H9 (cell line): ENCODE data around the gene ATAD3B. TPM values are rescaled to one million over a fixed set of nuclear protein-coding genes. Genes with fewer than 3 reads are reported as not detected.
"Not testable (repeated sequence)": the region's sequence is repeated elsewhere in the genome, so short reads cannot be mapped to it uniquely, and the experiment has no call there.

Source experiments
- DNase-seq: peaks from one replicate; pipeline ENCODE4 v3.0.0-alpha.2; 2017
- H2AFZ ChIP-seq: one replicate; pipeline ENCODE4 v1.6.1; 2013; ENCODE audit warnings: mild to moderate bottlenecking, low read length, control low read depth, moderate library complexity
- H2AK5ac ChIP-seq: 2 replicates; pipeline ENCODE4 v1.6.1; 2013; ENCODE audit warnings: low read length, control low read depth, mixed read lengths; ENCODE audit not compliant: insufficient read length
- H2BK120ac ChIP-seq: one replicate; pipeline ENCODE4 v1.6.1; 2013; ENCODE audit warnings: low read depth, mild to moderate bottlenecking, low read length, control low read depth, inconsistent platforms; ENCODE audit not compliant: poor library complexity, severe bottlenecking
- H2BK12ac ChIP-seq: 2 replicates; pipeline ENCODE4 v1.6.1; 2013; ENCODE audit warnings: low read length, control low read depth, mixed read lengths, low read depth; ENCODE audit not compliant: insufficient read length
- H2BK15ac ChIP-seq: 2 replicates; pipeline ENCODE4 v1.6.1; 2013; ENCODE audit warnings: low read depth, low read length, control low read depth
- H2BK20ac ChIP-seq: one replicate; pipeline ENCODE4 v1.6.1; 2013; ENCODE audit warnings: low read depth, mild to moderate bottlenecking, low read length, control low read depth, inconsistent platforms; ENCODE audit not compliant: poor library complexity, severe bottlenecking
- H2BK5ac ChIP-seq: 2 replicates; pipeline ENCODE4 v1.6.1; 2013; ENCODE audit warnings: low read length, control low read depth, mixed read lengths; ENCODE audit not compliant: insufficient read length
- H3K14ac ChIP-seq: 2 replicates; pipeline ENCODE4 v1.6.1; 2013; ENCODE audit warnings: low read length, control low read depth; ENCODE audit not compliant: insufficient read depth
- H3K18ac ChIP-seq: 2 replicates; pipeline ENCODE4 v1.6.1; 2013; ENCODE audit warnings: low read depth, mild to moderate bottlenecking, mixed read lengths, low read length, control low read depth; ENCODE audit not compliant: insufficient read length
- H3K23ac ChIP-seq: 2 replicates; pipeline ENCODE4 v1.6.1; 2013; ENCODE audit warnings: low read length, control low read depth, mixed read lengths, low read depth; ENCODE audit not compliant: insufficient read length
- H3K23me2 ChIP-seq: 2 replicates; pipeline ENCODE4 v1.6.1; 2013; ENCODE audit warnings: low read depth, mild to moderate bottlenecking, mixed read lengths, low read length, control low read depth; ENCODE audit not compliant: insufficient read length, poor library complexity, severe bottlenecking
- H3K27ac ChIP-seq: 2 replicates; pipeline ENCODE4 v1.5.1; 2013; ENCODE audit warnings: low read length, control low read depth, mixed read lengths, low read depth; ENCODE audit not compliant: insufficient read length
- H3K27me3 ChIP-seq: 2 replicates; pipeline ENCODE4 v1.6.1; 2013; ENCODE audit warnings: low read length, control low read depth, inconsistent platforms; ENCODE audit not compliant: insufficient read depth
- H3K4ac ChIP-seq: 2 replicates; pipeline ENCODE4 v1.6.1; 2013; ENCODE audit warnings: low read depth, mild to moderate bottlenecking, control low read depth, inconsistent platforms, low read length, moderate library complexity
- H3K4me1 ChIP-seq: 2 replicates; pipeline ENCODE4 v1.6.1; 2013; ENCODE audit warnings: low read length, control low read depth, inconsistent platforms; ENCODE audit not compliant: insufficient read depth
- H3K4me2 ChIP-seq: 2 replicates; pipeline ENCODE4 v1.6.1; 2013; ENCODE audit warnings: low read length, control low read depth, mixed read lengths; ENCODE audit not compliant: insufficient read length, insufficient read depth
- H3K56ac ChIP-seq: 2 replicates; pipeline ENCODE4 v1.6.1; 2013; ENCODE audit warnings: low read depth, mild to moderate bottlenecking, mixed read lengths, low read length, control low read depth; ENCODE audit not compliant: insufficient read length
- H3K79me1 ChIP-seq: 2 replicates; pipeline ENCODE4 v1.6.1; 2013; ENCODE audit warnings: low read depth, mild to moderate bottlenecking, moderate library complexity, low read length, control low read depth, inconsistent platforms; ENCODE audit not compliant: insufficient read depth, poor library complexity, severe bottlenecking
- H3K79me2 ChIP-seq: 2 replicates; pipeline ENCODE4 v1.6.1; 2013; ENCODE audit warnings: low read length, control low read depth, inconsistent platforms; ENCODE audit not compliant: insufficient read depth
- H3K9ac ChIP-seq: 2 replicates; pipeline ENCODE4 v1.6.1; 2013; ENCODE audit warnings: low read length, control low read depth, mixed read lengths; ENCODE audit not compliant: insufficient read length; ENCODE audit errors: extremely low read depth
- H3K9me3 ChIP-seq: one replicate; pipeline ENCODE4 v1.6.1; 2013; ENCODE audit warnings: low read depth, low read length, inconsistent platforms; ENCODE audit not compliant: control insufficient read depth
- H3T11ph ChIP-seq: one replicate; pipeline ENCODE4 v1.6.1; 2013; ENCODE audit warnings: mild to moderate bottlenecking, low read length, control low read depth, inconsistent platforms
- H4K20me1 ChIP-seq: one replicate; pipeline ENCODE4 v1.6.1; 2013; ENCODE audit not compliant: control insufficient read depth, insufficient read length, insufficient read depth
- H4K5ac ChIP-seq: 2 replicates; pipeline ENCODE4 v1.6.1; 2013; ENCODE audit warnings: low read depth, mild to moderate bottlenecking, mixed read lengths, low read length, control low read depth; ENCODE audit not compliant: insufficient read length
- H4K8ac ChIP-seq: replicated peaks from 2 replicates; pipeline ENCODE4 v1.6.1; 2013; ENCODE audit warnings: low read length, control low read depth, mixed read lengths, low read depth; ENCODE audit not compliant: insufficient read length
- H4K91ac ChIP-seq: 2 replicates; pipeline ENCODE4 v1.6.1; 2013; ENCODE audit warnings: low read depth, mild to moderate bottlenecking, moderate library complexity, mixed read lengths, low read length, control low read depth; ENCODE audit not compliant: insufficient read length
- H3K27ac Mint-ChIP-seq, 3 experiments: 2 replicates in 2 of 3; 3 replicates in 1 of 3; pipeline ENCODE4 v1.8.0; 2020 to 2021; ENCODE audit warnings: mixed read lengths in 3 of 3, mild to moderate bottlenecking in 1 of 3, moderate library complexity in 1 of 3
- H3K27me3 Mint-ChIP-seq: 2 replicates; pipeline ENCODE4 v1.8.0; 2021; ENCODE audit warnings: low read depth, mild to moderate bottlenecking, moderate library complexity, mixed read lengths
- H3K36me3 Mint-ChIP-seq, 3 experiments: 2 replicates in 2 of 3; 3 replicates in 1 of 3; pipeline ENCODE4 v1.8.0; 2020 to 2021; ENCODE audit warnings: low read depth in 3 of 3, mixed read lengths in 3 of 3; ENCODE audit not compliant: insufficient read depth in 1 of 3
- H3K4me1 Mint-ChIP-seq, 2 experiments: 2 replicates each; pipeline ENCODE4 v1.8.0; 2020; ENCODE audit warnings: mixed read lengths in 2 of 2
- H3K4me3 Mint-ChIP-seq, 2 experiments: 2 replicates in 1 of 2; 3 replicates in 1 of 2; pipeline ENCODE4 v1.8.0; 2020 to 2021; ENCODE audit warnings: mild to moderate bottlenecking in 2 of 2, mixed read lengths in 2 of 2, moderate library complexity in 1 of 2
- H3K9me3 Mint-ChIP-seq, 2 experiments: 2 replicates in 1 of 2; 3 replicates in 1 of 2; pipeline ENCODE4 v1.8.0; 2020; ENCODE audit warnings: mild to moderate bottlenecking in 2 of 2, mixed read lengths in 2 of 2, moderate library complexity in 1 of 2
- WGBS: extraction: QIAGEN DNeasy Blood & Tissue Kit; methylation state at CpG from one replicate; pipeline ENCODE4 v1.1.7; 2013; ENCODE audit warnings: missing lambda C conversion rate, low lambda C conversion rate, mixed read lengths; ENCODE audit not compliant: insufficient read length; ENCODE audit errors: extremely low coverage; 5-methylcytosine and 5-hydroxymethylcytosine counted together
- total RNA-seq: library from RNA; stranded (reverse); gene quantifications from 2 replicates; pipeline ENCODE4 v1.2.1, GENCODE V29; 2021
- TF ChIP-seq, protein P1 (sequence below): fragments of 200-600 bp; sonication (generic); conservative IDR thresholded peaks from 3 replicates; pipeline ENCODE4 v1.8.0; 2021; ENCODE audit warnings: antibody characterized with exemption, mild to moderate bottlenecking

Gene ATAD3B
- total RNA-seq, 1 experiment from 2014 or later: 78.6 TPM

DNA sequence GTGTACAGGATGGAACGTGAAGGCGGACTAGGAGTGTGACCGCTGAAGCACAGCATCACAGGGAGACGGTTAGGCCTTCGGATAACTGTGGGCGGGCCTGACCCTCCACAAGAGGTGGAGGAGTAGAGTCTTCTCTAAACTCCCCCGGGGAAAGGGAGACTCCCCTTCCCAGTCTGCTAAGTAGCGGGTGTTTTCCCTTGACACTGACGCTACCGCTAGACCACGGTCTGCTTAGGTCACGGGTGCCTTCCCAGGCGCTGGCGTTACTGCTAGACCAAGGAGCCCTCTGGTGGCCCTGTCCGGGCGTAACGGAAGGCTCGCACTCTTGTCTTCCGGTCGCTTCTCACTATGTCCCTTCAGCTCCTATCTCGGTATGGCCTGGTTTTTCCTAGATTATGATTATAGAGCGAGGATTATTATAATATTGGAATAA, 33.8 kb downstream of the ATAD3B start:
- Mint-ChIP-seq H3K4me3 (peak overlapping the region; percentile 66 to 76), H3K4me1 (peaks cover 5 to 10% of the 10 kb centered on the region in 2 experiments), H3K27ac (peak overlapping the region; percentile 92 to 97 (median 93); a peak in 6 of 7 replicates)
- H3K79me1 ChIP-seq, H3K18ac ChIP-seq, H3K27me3 Mint-ChIP-seq, H4K8ac ChIP-seq, H2BK5ac ChIP-seq, H2BK15ac ChIP-seq, H3K36me3 Mint-ChIP-seq, H2BK120ac ChIP-seq, H3T11ph ChIP-seq, H3K23me2 ChIP-seq, H3K9ac ChIP-seq, H4K91ac ChIP-seq, H2AFZ ChIP-seq, H3K23ac ChIP-seq, H2BK20ac ChIP-seq, H3K56ac ChIP-seq, H3K4ac ChIP-seq, H2AK5ac ChIP-seq, H3K27ac ChIP-seq, H3K27me3 ChIP-seq, H2BK12ac ChIP-seq, H3K4me1 ChIP-seq, H3K79me2 ChIP-seq, H4K5ac ChIP-seq, H4K20me1 ChIP-seq, DNase-seq, H3K4me2 ChIP-seq, H3K9me3 Mint-ChIP-seq, H3K9me3 ChIP-seq, H3K14ac ChIP-seq: not testable (repeated sequence)
- no CpG with 5 or more reads among the region's 22 CpGs for WGBS
- TF ChIP-seq, protein P1, sequence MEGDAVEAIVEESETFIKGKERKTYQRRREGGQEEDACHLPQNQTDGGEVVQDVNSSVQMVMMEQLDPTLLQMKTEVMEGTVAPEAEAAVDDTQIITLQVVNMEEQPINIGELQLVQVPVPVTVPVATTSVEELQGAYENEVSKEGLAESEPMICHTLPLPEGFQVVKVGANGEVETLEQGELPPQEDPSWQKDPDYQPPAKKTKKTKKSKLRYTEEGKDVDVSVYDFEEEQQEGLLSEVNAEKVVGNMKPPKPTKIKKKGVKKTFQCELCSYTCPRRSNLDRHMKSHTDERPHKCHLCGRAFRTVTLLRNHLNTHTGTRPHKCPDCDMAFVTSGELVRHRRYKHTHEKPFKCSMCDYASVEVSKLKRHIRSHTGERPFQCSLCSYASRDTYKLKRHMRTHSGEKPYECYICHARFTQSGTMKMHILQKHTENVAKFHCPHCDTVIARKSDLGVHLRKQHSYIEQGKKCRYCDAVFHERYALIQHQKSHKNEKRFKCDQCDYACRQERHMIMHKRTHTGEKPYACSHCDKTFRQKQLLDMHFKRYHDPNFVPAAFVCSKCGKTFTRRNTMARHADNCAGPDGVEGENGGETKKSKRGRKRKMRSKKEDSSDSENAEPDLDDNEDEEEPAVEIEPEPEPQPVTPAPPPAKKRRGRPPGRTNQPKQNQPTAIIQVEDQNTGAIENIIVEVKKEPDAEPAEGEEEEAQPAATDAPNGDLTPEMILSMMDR: peak; percentile 46; the same call in 2 of the 3 replicates

DNA sequence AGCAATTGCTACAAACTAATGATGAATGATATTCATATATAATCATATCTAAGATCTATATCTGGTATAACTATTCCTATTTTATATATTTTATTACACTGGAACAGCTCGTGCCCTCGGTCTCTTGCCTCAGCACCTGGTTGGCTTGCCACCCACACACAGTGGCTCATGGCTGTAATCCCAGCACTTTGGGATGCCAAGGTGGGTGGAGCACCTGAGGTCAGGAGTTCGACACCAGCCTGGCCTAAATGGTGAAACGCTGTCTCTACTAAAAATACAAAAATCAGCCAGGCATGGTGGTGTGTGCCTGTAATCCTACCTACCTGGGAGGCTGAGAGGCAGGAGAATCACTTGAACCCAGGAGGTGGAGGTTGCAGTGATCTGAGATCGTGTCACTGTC, 34.2 kb downstream of the ATAD3B start:
- WGBS: no CpG with 5 or more reads among the region's 5 CpGs
- H3K4ac ChIP-seq, H3K4me2 ChIP-seq, H3K79me1 ChIP-seq, H2BK120ac ChIP-seq, H2BK12ac ChIP-seq, H4K20me1 ChIP-seq, H3K27me3 Mint-ChIP-seq, H3K79me2 ChIP-seq, H3K36me3 Mint-ChIP-seq, H2AFZ ChIP-seq, H2BK15ac ChIP-seq, H2BK5ac ChIP-seq, H3K27ac Mint-ChIP-seq, H3K23me2 ChIP-seq, H3K56ac ChIP-seq, DNase-seq, H4K8ac ChIP-seq, H3K9me3 ChIP-seq, H3T11ph ChIP-seq, H3K4me1 ChIP-seq, H2AK5ac ChIP-seq, H3K9ac ChIP-seq, H3K27me3 ChIP-seq, H2BK20ac ChIP-seq, H3K9me3 Mint-ChIP-seq, H3K23ac ChIP-seq, H4K91ac ChIP-seq, H3K14ac ChIP-seq, H4K5ac ChIP-seq, H3K27ac ChIP-seq, H3K18ac ChIP-seq: not testable (repeated sequence)
- H3K4me1 Mint-ChIP-seq: peaks cover 7 to 12% of the 10 kb centered on the region in 2 experiments
- peak overlapping the region in 1 of 2 experiments; percentile 62; a peak in 2 of 5 replicates for H3K4me3 Mint-ChIP-seq
